ENCODE data around the gene UBTD1. TPM values are rescaled to one million over a fixed set of nuclear protein-coding genes. Genes with fewer than 3 reads are reported as not detected.

The UBTD1 gene
- polyA plus RNA-seq, 3 donors: 17.2 to 20.0 (median 19.0) TPM

DNA sequence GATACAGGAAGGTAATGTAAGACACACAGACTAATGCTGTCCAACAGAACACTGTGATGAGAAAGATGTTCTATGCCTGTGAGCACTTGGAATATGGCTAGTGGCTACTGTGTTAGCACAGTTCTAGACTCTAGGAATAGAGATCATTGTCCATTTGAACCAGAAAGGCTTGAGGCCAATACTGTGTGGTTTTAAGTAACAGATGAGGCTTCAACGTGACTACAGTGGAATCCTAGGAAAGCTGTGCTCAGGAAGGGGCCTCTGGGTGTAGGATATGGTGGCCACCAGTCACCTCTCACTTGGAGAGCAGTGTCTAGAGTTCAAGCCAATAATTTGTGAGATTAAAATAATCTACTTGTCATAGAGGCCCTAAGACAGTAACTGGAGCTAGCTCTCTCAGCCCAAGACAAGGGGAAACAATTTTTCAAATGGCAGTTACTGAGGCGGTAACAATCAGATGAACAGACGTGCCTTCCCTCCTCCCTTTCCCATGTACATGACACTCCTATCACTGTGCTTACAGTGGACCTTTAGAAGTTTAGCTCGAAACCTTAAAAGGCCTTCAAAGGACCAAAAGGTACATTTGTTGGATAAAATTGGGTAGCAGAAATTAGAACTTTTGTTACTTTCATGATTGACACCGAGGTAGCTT lies 42.6 kb upstream of the UBTD1 start:
- Mint-ChIP-seq H3K36me3 (peaks cover 76 to 92% of the 10 kb centered on the region in 2 donors), H3K4me3 (no peak overlapping the region), H3K4me1 (no peaks in the 10 kb centered on the region), H3K9me3 (no peaks in the 10 kb centered on the region), H3K27ac (peak overlapping the region in 1 of 7 donors; percentile 19), H3K27me3 (ENCODE audit: low read depth in 3 of 3) (peaks cover 0 to 2% (median 2%) of the 10 kb centered on the region in 3 donors)
- Histone ChIP-seq H3K27me3 (ENCODE audit: control insufficient read depth in 2 of 2, insufficient read depth in 2 of 2, low read length in 2 of 2) (no peaks in the 10 kb centered on the region), H3K79me2 (ENCODE audit: insufficient read depth, low read length) (peaks cover 6% of the 10 kb centered on the region), H3K4me2 (replicated peaks; ENCODE audit: extremely low read depth, low read length, poor library complexity, severe bottlenecking) (no peak overlapping the region), H3K9me3 (replicated peaks in 1 of 2; ENCODE audit: control insufficient read depth in 1 of 2, insufficient read depth in 1 of 2, low read length in 2 of 2) (no peaks in the 10 kb centered on the region), H3K4me1 (ENCODE audit: control insufficient read depth in 1 of 2, insufficient read depth in 2 of 2, low read length in 2 of 2) (no peaks in the 10 kb centered on the region), H3K9ac (ENCODE audit: insufficient read depth, low read length, poor library complexity, severe bottlenecking) (no peak overlapping the region), H3K27ac (ENCODE audit: low read depth in 1 of 2, low read length in 2 of 2) (peak overlapping the region in 1 of 2 donors; percentile 44), H3K4me3 (replicated peaks in 1 of 3; ENCODE audit: low read depth in 2 of 3, low read length in 3 of 3) (no peak overlapping the region), H3K36me3 (replicated peaks in 1 of 2; ENCODE audit: control insufficient read depth in 1 of 2, insufficient read depth in 2 of 2, low read length in 2 of 2) (peaks cover 83 to 99% of the 10 kb centered on the region in 2 donors), H2AFZ (ENCODE audit: insufficient read depth, low read depth, low read length, poor library complexity, severe bottlenecking) (no peak overlapping the region), H4K20me1 (ENCODE audit: insufficient read depth, low read length) (peaks cover 21% of the 10 kb centered on the region)
- 56% methylated on average over 1 of the region's 5 CpGs for WGBS (ENCODE audit: insufficient coverage)
- TF ChIP-seq, protein P1, sequence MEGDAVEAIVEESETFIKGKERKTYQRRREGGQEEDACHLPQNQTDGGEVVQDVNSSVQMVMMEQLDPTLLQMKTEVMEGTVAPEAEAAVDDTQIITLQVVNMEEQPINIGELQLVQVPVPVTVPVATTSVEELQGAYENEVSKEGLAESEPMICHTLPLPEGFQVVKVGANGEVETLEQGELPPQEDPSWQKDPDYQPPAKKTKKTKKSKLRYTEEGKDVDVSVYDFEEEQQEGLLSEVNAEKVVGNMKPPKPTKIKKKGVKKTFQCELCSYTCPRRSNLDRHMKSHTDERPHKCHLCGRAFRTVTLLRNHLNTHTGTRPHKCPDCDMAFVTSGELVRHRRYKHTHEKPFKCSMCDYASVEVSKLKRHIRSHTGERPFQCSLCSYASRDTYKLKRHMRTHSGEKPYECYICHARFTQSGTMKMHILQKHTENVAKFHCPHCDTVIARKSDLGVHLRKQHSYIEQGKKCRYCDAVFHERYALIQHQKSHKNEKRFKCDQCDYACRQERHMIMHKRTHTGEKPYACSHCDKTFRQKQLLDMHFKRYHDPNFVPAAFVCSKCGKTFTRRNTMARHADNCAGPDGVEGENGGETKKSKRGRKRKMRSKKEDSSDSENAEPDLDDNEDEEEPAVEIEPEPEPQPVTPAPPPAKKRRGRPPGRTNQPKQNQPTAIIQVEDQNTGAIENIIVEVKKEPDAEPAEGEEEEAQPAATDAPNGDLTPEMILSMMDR (IDR thresholded peaks at IDR 0.05): no peak
- DNase-seq: no peak
- intact Hi-C loops (cut with micrococcal nuclease): no loop called here

DNA sequence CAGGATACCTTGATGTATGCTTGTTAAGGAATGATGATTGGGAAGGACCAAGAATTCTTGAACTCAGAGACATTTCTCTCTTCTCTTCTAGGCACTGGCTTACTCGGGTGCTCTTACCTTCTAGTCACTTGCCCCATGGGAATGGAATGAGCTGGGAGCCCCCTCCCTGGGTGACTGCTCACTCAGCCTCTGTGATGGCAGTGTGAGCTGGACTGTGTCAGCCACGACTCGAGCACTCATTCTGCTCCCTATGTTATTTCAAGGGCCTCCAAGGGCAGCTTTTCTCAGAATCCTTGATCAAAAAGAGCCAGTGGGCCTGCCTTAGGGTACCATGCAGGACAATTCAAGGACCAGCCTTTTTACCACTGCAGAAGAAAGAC lies 42.0 kb upstream of the UBTD1 start:
- 93% methylated on average over 2 of the region's 3 CpGs for WGBS (ENCODE audit: insufficient coverage)
- peaks cover 83 to 100% of the 10 kb centered on the region in 2 donors for H3K36me3 ChIP-seq (replicated peaks in 1 of 2; ENCODE audit: control insufficient read depth in 1 of 2, insufficient read depth in 2 of 2, low read length in 2 of 2)
- DNase-seq: no peak
- intact Hi-C loops (cut with micrococcal nuclease): no loop called here
- H3K79me2 ChIP-seq (ENCODE audit: insufficient read depth, low read length): peaks cover 3% of the 10 kb centered on the region
- no peak overlapping the region for H3K4me3 ChIP-seq (replicated peaks in 1 of 3; ENCODE audit: low read depth in 2 of 3, low read length in 3 of 3)
- H3K4me1 ChIP-seq (ENCODE audit: control insufficient read depth in 1 of 2, insufficient read depth in 2 of 2, low read length in 2 of 2): no peaks in the 10 kb centered on the region
- H3K36me3 Mint-ChIP-seq: peaks cover 82 to 92% of the 10 kb centered on the region in 2 donors
- no peak overlapping the region for H2AFZ ChIP-seq (ENCODE audit: insufficient read depth, low read depth, low read length, poor library complexity, severe bottlenecking)
- peaks cover 17% of the 10 kb centered on the region for H4K20me1 ChIP-seq (ENCODE audit: insufficient read depth, low read length)
- H3K9me3 ChIP-seq (replicated peaks in 1 of 2; ENCODE audit: control insufficient read depth in 1 of 2, insufficient read depth in 1 of 2, low read length in 2 of 2): no peaks in the 10 kb centered on the region
- no peaks in the 10 kb centered on the region for H3K27me3 ChIP-seq (ENCODE audit: control insufficient read depth in 2 of 2, insufficient read depth in 2 of 2, low read length in 2 of 2)
- peak overlapping the region in 2 of 7 donors; percentile 10 to 19 for H3K27ac Mint-ChIP-seq
- H3K4me3 Mint-ChIP-seq: no peak overlapping the region
- no peaks in the 10 kb centered on the region for H3K4me1 Mint-ChIP-seq
- no peak overlapping the region for H3K4me2 ChIP-seq (replicated peaks; ENCODE audit: extremely low read depth, low read length, poor library complexity, severe bottlenecking)
- H3K9me3 Mint-ChIP-seq: no peaks in the 10 kb centered on the region
- peak overlapping the region in 1 of 2 donors; percentile 44 for H3K27ac ChIP-seq (ENCODE audit: low read depth in 1 of 2, low read length in 2 of 2)
- H3K9ac ChIP-seq (ENCODE audit: insufficient read depth, low read length, poor library complexity, severe bottlenecking): no peak overlapping the region
- peaks cover 0 to 2% (median 2%) of the 10 kb centered on the region in 3 donors for H3K27me3 Mint-ChIP-seq (ENCODE audit: low read depth in 3 of 3)
- TF ChIP-seq, protein P1 (IDR thresholded peaks at IDR 0.05): no peak
